Stimulated activated CD8-positive, alpha-beta memory T cell treated with anti-CD3 and anti-CD28 coated beads, Interleukin-7, amount 100 ng/mL, for 24 hours (primary cell): Measurements from ENCODE around the gene SAP30L.

ENCODE experiments used
- DNase-seq: peaks from one replicate; pipeline ENCODE4 v3.0.0-alpha.2; 2020; ENCODE audit warnings: low read depth

The SAP30L gene

GRCh38 chr5:154421868-154422267 is 23.9 kb upstream of the SAP30L start:
- no peak for DNase-seq

GRCh38 chr5:154422298-154422697 is 23.5 kb upstream of the SAP30L start:
- no peak for DNase-seq

GRCh38 chr5:154428208-154428607 is 17.6 kb upstream of the SAP30L start:
- DNase-seq = no peak

- DNase-seq = no peak
Observed at GRCh38 chr5:154429341-154429740, 16.5 kb upstream of the SAP30L start.

- no peak for DNase-seq
Observed at GRCh38 chr5:154430466-154430865, 15.3 kb upstream of the SAP30L start.

- no peak for DNase-seq
Observed at GRCh38 chr5:154430961-154431630, 14.7 kb upstream of the SAP30L start.

- DNase-seq = no peak
Observed at GRCh38 chr5:154435226-154435625, 10.6 kb upstream of the SAP30L start.

GRCh38 chr5:154437281-154437965 is 8.4 kb upstream of the SAP30L start:
- no peak for DNase-seq

GRCh38 chr5:154440540-154440939 is 5.3 kb upstream of the SAP30L start:
- DNase-seq = no peak

GRCh38 chr5:154442801-154443200 is 3.0 kb upstream of the SAP30L start:
- no peak for DNase-seq

- DNase-seq = no peak
Observed at GRCh38 chr5:154444556-154445421, 1.0 kb upstream of the SAP30L start.

- peak; percentile 4 for DNase-seq
Observed at GRCh38 chr5:154446195-154447088, 645 bp downstream of the SAP30L start.

GRCh38 chr5:154447089-154447725 is 1.4 kb downstream of the SAP30L start:
- DNase-seq = no peak

- no peak for DNase-seq
Observed at GRCh38 chr5:154449786-154450185, 4.0 kb downstream of the SAP30L start.

GRCh38 chr5:154451957-154452356 is 6.2 kb downstream of the SAP30L start:
- no peak for DNase-seq

- no peak for DNase-seq
Observed at GRCh38 chr5:154455585-154455984, 9.8 kb downstream of the SAP30L start.

- DNase-seq = no peak
Observed at GRCh38 chr5:154456540-154456939, 10.7 kb downstream of the SAP30L start.

GRCh38 chr5:154459015-154459414 is 13.2 kb downstream of the SAP30L start:
- no peak for DNase-seq

GRCh38 chr5:154460172-154460571 is 14.4 kb downstream of the SAP30L start:
- DNase-seq = no peak

GRCh38 chr5:154461531-154461930 is 15.7 kb downstream of the SAP30L start:
- no peak for DNase-seq

- no peak for DNase-seq
Observed at GRCh38 chr5:154464438-154464837, 18.6 kb downstream of the SAP30L start.
